MCF 10A (cell line): ENCODE measurements around the gene ATP1A2. TPM values are rescaled to one million over a fixed set of nuclear protein-coding genes. Genes with fewer than 3 reads are reported as not detected.
A peak's percentile ranks its signal among the peaks of the same experiment; 100 is the strongest.

Source experiments
- BruUV-seq: library from RNA; stranded (reverse); fragments of 400-500 nt; replicated peaks from 2 replicates; lab custom pipeline; 2021; lab: Mats Ljungman, UMichigan
- CTCF ChIA-PET: fragments of 300-600 bp; sonication (Branson Sonifier 250); formaldehyde crosslinking; extraction: SDS; loops from one replicate; lab custom pipeline; 2021; ENCODE audit warnings: antibody characterized with exemption, inconsistent platforms; lab: Yijun Ruan, JAX
- POLR2A ChIA-PET: fragments of 300-600, 350-650 bp; sonication (Branson Sonifier 250); formaldehyde crosslinking; extraction: SDS; loops from one replicate; lab custom pipeline; 2020; ENCODE audit warnings: antibody characterized with exemption, inconsistent platforms; lab: Yijun Ruan, JAX
- DNase-seq: peaks from one replicate; pipeline ENCODE4 v3.0.0-alpha.2; 2018; ENCODE audit not compliant: unreplicated experiment
- H3K27ac Mint-ChIP-seq: one replicate; pipeline ENCODE4 v1.8.0; 2022; ENCODE audit warnings: mild to moderate bottlenecking, low read depth, mixed read lengths; ENCODE audit not compliant: unreplicated experiment
- H3K27me3 Mint-ChIP-seq: one replicate; pipeline ENCODE4 v1.8.0; 2022; ENCODE audit warnings: mixed read lengths; ENCODE audit not compliant: insufficient read depth, unreplicated experiment
- H3K36me3 Mint-ChIP-seq: one replicate; pipeline ENCODE4 v1.8.0; 2022; ENCODE audit warnings: mild to moderate bottlenecking, moderate library complexity, mixed read lengths; ENCODE audit not compliant: insufficient read depth, unreplicated experiment
- H3K4me1 Mint-ChIP-seq: one replicate; pipeline ENCODE4 v1.8.0; 2022; ENCODE audit warnings: mixed read lengths; ENCODE audit not compliant: insufficient read depth, unreplicated experiment
- H3K4me3 Mint-ChIP-seq: one replicate; pipeline ENCODE4 v1.8.0; 2022; ENCODE audit warnings: mild to moderate bottlenecking, moderate library complexity, mixed read lengths; ENCODE audit not compliant: unreplicated experiment
- H3K9me3 Mint-ChIP-seq: one replicate; pipeline ENCODE4 v1.8.0; 2022; ENCODE audit warnings: mixed read lengths; ENCODE audit not compliant: unreplicated experiment
- intact Hi-C: fragments of 100-400 bp; cut with micrococcal nuclease; formaldehyde crosslinking; loops from 2 replicates; pipeline ENCODE4 v1.14.1; 2022
- total RNA-seq: library from RNA; stranded (reverse); gene quantifications from 2 replicates; pipeline ENCODE4 v1.2.3, GENCODE V29; 2022
- TF ChIP-seq, protein P1 (sequence below): fragments of 200-600 bp; IDR thresholded peaks from one replicate; pipeline ENCODE4 v1.8.0; 2022; ENCODE audit warnings: antibody characterized with exemption, mild to moderate bottlenecking; ENCODE audit not compliant: unreplicated experiment

ATP1A2 gene
- total RNA-seq, 1 experiment from 2014 or later: not detected

DNA sequence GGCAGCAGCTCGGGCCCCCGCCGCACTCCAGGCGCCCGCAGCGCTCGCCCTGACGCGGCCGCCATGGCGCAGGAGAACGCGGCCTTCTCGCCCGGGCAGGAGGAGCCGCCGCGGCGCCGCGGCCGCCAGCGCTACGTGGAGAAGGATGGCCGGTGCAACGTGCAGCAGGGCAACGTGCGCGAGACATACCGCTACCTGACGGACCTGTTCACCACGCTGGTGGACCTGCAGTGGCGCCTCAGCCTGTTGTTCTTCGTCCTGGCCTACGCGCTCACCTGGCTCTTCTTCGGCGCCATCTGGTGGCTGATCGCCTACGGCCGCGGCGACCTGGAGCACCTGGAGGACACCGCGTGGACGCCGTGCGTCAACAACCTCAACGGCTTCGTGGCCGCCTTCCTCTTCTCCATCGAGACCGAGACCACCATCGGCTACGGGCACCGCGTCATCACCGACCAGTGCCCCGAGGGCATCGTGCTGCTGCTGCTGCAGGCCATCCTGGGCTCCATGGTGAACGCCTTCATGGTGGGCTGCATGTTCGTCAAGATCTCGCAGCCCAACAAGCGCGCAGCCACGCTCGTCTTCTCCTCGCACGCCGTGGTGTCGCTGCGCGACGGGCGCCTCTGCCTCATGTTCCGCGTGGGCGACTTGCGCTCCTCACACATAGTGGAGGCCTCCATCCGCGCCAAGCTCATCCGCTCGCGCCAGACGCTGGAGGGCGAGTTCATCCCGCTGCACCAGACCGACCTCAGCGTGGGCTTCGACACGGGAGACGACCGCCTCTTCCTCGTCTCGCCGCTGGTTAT, 31.4 kb upstream of the ATP1A2 start:
- ChIA-PET POLR2A (interaction anchor here (2.2 kb wide), 1 partner anchor 11 kb away, joined by 15 read pairs; no protein-coding TSS in a partner anchor), CTCF (interaction anchor here (1.0 to 49.6 kb wide), 22 partner anchors 3 to 208 kb away, joined by 3 to 1546 read pairs (median 12); partner anchors contain the start of genes CASQ1, IGSF8, KCNJ10 and KCNJ9)
- no TSS peak for BruUV-seq
- Mint-ChIP-seq H3K4me1 (peaks cover 5% of the 10 kb centered on the region), H3K27me3 (peaks cover 41% of the 10 kb centered on the region), H3K27ac (no peak overlapping the region), H3K4me3 (no peak overlapping the region), H3K9me3 (no peaks in the 10 kb centered on the region), H3K36me3 (no peaks in the 10 kb centered on the region)
- no peak for DNase-seq
- intact Hi-C loops: no loop called here
- TF ChIP-seq, protein P1, sequence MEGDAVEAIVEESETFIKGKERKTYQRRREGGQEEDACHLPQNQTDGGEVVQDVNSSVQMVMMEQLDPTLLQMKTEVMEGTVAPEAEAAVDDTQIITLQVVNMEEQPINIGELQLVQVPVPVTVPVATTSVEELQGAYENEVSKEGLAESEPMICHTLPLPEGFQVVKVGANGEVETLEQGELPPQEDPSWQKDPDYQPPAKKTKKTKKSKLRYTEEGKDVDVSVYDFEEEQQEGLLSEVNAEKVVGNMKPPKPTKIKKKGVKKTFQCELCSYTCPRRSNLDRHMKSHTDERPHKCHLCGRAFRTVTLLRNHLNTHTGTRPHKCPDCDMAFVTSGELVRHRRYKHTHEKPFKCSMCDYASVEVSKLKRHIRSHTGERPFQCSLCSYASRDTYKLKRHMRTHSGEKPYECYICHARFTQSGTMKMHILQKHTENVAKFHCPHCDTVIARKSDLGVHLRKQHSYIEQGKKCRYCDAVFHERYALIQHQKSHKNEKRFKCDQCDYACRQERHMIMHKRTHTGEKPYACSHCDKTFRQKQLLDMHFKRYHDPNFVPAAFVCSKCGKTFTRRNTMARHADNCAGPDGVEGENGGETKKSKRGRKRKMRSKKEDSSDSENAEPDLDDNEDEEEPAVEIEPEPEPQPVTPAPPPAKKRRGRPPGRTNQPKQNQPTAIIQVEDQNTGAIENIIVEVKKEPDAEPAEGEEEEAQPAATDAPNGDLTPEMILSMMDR: peak; percentile 49

DNA sequence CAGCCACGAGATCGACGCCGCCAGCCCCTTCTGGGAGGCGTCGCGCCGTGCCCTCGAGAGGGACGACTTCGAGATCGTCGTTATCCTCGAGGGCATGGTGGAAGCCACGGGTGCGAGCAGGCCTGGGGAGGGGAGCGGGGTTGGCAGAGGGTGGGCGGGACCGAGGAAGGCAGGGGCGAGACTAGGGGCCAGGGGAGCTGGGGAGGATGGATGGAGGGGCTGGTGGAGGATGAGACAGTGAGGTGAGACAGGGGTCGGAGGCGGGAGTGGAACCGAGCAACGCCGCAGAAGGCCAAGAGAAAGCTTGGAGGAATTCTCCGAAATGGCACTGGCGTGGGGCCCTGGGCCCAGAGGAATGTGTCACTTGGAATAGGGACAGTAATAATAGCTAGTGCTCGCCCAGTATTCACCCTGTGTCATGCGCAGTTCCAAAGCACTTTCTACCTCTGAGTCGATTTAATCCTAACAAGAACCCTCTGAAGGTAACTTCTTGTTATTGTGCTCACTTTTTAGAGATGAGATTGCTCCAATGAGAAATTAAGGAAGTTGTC, 30.7 kb upstream of the ATP1A2 start:
- no peaks in the 10 kb centered on the region for H3K36me3 Mint-ChIP-seq
- CTCF ChIA-PET: interaction anchor here (0.6 to 37.7 kb wide), 45 partner anchors 12 to 951 kb away, joined by 3 to 1546 read pairs (median 5); partner anchors contain the start of genes CASQ1, IGSF8, KCNJ10 and KCNJ9
- BruUV-seq: no TSS peak
- no peaks in the 10 kb centered on the region for H3K9me3 Mint-ChIP-seq
- TF ChIP-seq, protein P1: no peak
- H3K4me3 Mint-ChIP-seq: no peak overlapping the region
- peaks cover 34% of the 10 kb centered on the region for H3K27me3 Mint-ChIP-seq
- H3K4me1 Mint-ChIP-seq: peaks cover 5% of the 10 kb centered on the region
- intact Hi-C loops: loop anchor here (1.0 kb wide), 3 partner anchors 167 to 331 kb away; no protein-coding TSS in a partner anchor
- POLR2A ChIA-PET: interaction anchor here (1.3 to 3.0 kb wide), 4 partner anchors 11 to 200 kb away, joined by 5 to 15 read pairs (median 6); partner anchors contain the start of genes DCAF8 and PEX19
- H3K27ac Mint-ChIP-seq: no peak overlapping the region
- no peak for DNase-seq

DNA sequence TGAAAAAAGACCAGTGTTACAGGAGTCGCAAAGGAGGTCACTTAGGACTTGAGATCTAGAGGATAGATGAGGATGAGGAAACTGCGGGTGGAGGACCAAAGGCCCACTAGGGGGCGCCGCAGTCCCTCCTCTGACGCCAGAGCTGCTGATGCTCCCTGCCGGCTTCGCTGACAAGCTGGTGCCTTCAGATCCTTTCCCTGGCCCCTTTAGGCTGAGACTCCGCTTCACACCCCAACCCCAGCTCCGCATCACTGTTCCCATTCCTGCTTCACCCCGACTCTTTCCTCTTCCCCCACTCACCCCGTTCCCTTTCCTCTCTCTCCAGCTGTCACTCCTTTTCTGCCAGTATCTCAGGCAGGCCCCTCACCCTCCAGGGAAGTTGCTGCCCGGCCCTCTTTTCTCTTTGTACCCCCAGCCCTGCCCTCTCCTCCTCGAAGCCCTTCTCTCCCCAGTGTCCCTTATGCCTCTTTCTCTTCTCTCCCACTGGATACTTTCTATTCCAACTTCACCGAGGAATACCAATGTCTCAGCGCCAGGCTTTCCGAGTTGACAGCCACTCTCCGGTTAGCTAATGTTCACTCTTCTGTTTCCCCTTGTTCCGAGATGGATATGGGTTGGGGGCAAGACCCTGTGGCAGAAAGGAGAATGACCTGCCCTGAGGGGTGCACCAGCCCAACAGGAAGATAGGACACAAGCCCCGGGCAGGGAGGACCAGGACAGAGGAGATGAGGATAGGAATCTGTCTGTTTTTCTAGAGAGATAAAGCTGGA, 29.7 kb upstream of the ATP1A2 start:
- no TSS peak for BruUV-seq
- H3K36me3 Mint-ChIP-seq: peaks cover 2% of the 10 kb centered on the region
- intact Hi-C loops: loop anchor here (1.0 kb wide), 3 partner anchors 166 to 330 kb away; no protein-coding TSS in a partner anchor
- H3K4me1 Mint-ChIP-seq: peaks cover 5% of the 10 kb centered on the region
- no peaks in the 10 kb centered on the region for H3K9me3 Mint-ChIP-seq
- peaks cover 24% of the 10 kb centered on the region for H3K27me3 Mint-ChIP-seq
- peak; percentile 82 for DNase-seq
- no peak overlapping the region for H3K27ac Mint-ChIP-seq
- ChIA-PET POLR2A (interaction anchor here (0.6 to 3.0 kb wide), 10 partner anchors 10 to 953 kb away, joined by 3 to 15 read pairs (median 5); partner anchors contain the start of genes DCAF8, IGSF8 and PEX19), CTCF (interaction anchor here (0.6 to 37.7 kb wide), 74 partner anchors 11 to 1031 kb away, joined by 3 to 1546 read pairs (median 5); partner anchors contain the start of genes CASQ1, IGSF8, KCNJ10 and KCNJ9)
- TF ChIP-seq, protein P1: peak; percentile 96
- H3K4me3 Mint-ChIP-seq: no peak overlapping the region
